GM18517 (cell line): ENCODE data around the gene ADPRH.
A peak's percentile ranks its signal among the peaks of the same experiment; 100 is the strongest.
"Not testable (repeated sequence)": the region's sequence is repeated elsewhere in the genome, so short reads cannot be mapped to it uniquely, and the experiment has no call there.

Experiments
- ATAC-seq: cut with Tn5 transposase; IDR thresholded peaks from one replicate; pipeline ENCODE4 v1.9.1; 2021; ENCODE audit warnings: mild to moderate bottlenecking, moderate library complexity; ENCODE audit not compliant: unreplicated experiment

ADPRH gene

DNA sequence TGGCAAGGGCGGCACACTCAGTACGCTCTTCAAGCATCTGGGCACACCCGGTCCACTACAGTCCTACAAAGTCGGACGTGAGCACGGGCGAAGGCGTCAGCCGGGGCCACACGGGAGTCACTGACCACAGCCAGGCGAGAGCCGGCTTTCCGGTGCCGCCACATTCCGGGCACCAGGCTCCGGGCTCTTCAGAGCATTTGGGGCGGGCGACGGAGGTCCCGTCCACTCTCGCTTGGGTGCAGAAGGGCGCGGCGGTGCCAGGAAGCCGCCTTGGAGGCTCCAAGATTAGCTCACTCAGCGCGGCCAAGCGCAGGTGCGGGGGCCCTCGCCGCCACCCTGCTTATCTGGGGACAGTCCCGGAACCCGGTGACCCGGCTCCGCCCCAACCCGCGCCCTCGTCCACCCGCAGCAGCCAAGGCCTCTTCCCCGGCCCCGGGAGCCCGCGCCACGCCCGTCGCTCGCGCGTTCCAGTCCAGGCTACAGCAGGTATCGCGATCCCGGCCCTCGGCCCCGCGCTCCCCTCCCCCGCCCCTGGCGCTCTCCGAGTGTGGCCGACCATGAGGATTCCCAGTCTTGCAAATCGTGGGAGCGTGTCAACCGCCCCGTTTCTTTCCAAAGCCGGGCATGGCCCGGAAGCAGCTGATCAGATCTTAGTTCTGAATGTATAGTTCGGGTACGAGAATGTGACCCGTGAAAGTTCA, at the start of gene ADPRH:
Gene ADPRH, plus strand, starts transcription at position 127 of the 701 bp plus-strand sequence. CDS start 2,678 bp downstream, outside the sequence.
- peak; percentile 50 for ATAC-seq

DNA sequence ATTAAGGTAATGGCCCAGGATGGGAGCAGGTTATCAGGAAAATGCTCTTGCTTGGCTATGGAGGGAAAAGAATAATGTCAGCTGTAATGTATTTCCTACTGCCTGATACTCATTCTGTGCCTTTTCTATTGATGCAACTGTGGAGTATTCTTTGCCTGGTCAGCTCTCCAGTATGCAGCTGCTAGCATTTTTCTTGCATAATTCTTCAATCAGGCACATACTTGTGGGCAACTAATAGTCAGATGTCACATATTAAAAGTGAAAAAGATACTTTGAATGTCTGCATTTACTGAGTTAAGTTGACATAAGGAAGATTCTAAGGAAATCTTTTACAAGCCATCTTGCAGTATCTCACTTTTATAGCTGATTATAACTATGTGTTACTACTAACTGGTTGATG, 49.4 kb upstream of the ADPRH start:
- ATAC-seq = no peak

DNA sequence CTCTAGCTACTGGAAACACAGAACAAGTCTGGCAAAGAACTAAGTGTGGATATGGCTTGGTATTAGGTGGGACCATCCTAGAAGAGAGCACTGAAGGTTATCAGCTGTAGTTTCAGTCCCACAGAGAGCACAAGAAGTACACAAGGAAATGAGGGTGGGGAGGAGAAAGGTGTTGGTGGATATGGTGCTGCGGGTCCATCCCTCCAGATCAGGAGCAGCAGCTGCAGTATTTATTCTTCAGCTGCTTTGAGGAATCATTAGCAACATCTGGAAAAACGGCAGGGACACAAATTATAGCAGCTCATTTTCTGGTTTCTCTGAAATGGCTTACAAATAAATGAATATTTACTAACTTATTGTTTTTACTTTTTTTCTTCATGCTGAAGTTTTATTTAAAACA, 48.8 kb upstream of the ADPRH start:
- ATAC-seq = no peak

DNA sequence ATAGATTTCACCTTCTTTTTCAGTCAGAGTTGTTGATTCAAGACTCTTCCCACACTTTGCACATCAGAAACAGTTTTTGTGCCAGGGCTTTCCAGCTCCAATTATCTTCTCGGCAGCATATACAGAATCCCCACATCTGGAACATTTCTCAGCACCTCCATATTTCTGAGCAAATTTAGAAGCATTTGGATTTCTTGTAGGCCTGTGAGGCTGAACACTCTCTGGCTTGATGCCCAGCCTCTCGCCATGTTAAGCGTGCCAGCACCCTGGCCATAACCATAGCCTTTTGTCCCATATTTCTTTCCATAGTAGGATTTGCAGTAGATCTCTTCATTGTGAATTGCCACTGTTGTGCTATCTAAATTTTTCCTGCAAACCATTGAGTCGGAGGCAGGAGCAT, 48.1 kb upstream of the ADPRH start:
- no peak for ATAC-seq

DNA sequence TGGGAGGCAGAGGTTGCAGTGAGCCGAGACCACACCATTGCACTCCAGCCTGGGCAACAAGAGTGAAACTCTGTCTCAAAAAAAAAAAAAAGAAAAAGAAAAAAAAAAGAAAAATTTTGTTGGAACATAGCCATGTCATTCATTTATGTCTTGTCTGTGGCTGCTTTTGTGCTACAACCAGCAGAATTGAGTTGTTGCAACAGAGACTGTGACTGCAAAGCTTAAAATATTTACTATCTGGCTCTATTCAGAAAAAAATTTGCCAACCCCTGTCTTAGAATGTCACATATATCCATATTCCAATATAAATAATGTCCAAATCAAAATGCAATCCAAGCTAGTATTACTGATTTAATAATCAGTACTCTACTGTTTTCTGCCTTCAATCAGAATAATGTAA, 45.0 kb upstream of the ADPRH start:
- ATAC-seq = no peak

GRCh38 chr3:119536757-119537156, 42.5 kb upstream of the ADPRH start:
- ATAC-seq = no peak

- ATAC-seq = no peak
Measured at GRCh38 chr3:119538772-119539171, 40.5 kb upstream of the ADPRH start.

GRCh38 chr3:119541547-119541946, 37.7 kb upstream of the ADPRH start:
- ATAC-seq = no peak

DNA sequence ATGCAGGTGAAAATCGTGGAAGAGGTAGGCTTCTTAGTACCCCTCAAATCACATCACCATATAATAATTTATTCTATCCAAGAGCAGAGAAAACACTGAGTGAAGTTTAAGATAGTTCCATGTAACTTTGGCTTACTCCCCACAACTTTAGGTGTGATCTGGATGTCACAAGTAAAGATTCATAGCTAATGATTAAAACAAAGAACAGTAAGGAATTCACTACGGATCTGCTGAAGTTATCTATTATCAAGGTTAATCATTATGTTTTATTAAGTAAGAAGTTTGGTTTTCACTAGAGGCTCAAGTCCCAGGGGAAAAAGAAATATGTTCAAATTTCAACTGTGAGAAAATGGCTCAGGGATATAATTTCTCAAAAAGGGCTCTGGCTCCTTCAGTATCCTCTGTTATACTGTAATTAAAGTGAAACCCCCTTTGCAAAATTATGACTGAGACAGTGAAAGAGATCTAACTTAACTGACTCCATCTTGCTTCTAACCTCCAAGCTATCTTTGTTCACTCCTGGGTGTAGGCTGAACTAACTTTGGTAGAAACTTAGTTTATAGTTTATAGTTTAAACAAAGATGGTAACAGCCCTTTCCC, 37.0 kb upstream of the ADPRH start:
- no peak for ATAC-seq

GRCh38 chr3:119543147-119543546, 36.1 kb upstream of the ADPRH start:
- ATAC-seq = no peak

GRCh38 chr3:119547227-119547626, 32.1 kb upstream of the ADPRH start:
- ATAC-seq = no peak

DNA sequence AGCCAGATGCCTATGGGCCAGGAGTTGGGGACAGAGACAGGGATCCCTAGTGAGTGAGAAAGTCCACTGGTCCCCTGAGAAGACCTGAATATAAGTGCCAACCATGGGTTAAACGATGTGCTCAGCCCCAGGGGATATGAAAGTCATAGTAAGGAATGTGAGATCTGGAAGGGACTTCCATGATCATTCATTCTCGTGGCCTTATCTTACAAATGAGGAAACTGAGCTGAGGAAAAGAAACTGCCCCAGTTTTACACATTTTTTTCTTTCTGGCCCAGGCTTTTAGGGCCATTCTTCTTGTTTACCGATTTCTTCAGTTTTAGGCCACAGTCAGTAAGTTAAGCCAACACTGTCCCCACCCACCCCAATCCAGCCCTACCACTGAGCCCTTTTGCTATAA, 31.0 kb upstream of the ADPRH start:
- no peak for ATAC-seq

- ATAC-seq = peak; percentile 42
Measured at GRCh38 chr3:119550192-119550910, 28.9 kb upstream of the ADPRH start.

DNA sequence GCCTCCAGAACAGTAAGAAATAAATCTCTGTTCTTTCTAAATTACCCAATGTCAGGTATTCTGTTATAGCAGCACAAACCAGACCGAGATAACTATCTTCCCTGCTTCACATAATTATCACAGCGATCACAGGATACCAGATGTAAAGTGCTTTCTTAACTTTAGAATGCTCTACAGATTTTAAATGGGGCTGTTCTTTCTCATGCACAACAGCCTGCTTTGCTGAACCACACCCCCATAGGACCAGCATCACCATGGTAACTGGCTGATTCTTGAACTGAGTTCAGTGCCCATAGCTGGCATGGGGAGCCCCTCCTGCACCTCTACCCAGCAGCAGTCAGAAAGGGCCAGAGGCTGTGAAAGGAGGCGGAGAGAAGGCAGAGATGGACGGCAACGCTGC, 27.7 kb upstream of the ADPRH start:
- no peak for ATAC-seq

DNA sequence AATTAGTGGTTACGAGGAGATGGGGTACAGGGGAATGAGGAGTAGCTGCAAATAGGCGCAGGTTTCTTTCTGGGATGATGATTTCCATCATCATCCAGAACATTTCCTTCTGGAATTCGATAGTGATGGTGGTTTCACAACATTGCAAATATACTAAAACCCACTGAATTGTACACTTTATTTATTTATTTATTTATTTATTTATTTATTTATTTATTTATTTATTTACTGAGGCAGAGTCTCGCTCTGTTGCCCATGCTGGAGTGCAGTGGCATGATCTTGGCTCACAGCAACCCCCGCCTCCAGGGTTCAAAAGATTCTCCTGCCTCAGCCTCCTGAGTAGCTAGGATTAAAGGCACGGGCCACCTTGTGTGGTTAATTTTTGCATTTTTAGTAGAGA, 26.4 kb upstream of the ADPRH start:
- not testable (repeated sequence) for ATAC-seq

DNA sequence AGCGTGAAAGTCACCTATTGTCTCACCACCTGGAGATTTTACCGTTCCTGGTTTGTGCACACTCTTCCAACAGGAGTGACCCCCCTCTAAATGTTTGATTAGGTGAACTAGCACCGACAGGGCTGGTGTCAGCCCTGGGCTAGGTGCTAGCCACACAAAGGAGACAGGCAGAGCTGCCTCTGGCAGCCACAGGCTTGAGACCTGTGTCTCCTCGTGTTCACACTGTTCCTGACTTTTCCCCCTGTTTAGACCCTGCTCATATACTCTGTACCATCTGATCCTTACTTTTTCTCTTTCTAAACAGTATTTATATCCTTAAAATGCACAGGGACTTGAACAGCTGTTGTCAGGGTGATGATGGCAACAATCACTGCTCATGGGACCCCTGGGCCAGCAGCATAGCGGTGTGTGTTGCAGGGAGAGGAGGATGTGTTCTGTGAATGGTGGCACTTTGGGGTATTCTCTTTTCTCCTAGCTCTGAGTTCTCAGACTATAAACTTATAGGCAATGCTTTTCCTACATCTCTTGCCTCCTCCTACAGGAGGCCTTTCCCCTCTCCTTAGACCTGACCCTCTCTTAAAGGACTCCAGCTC, 25.4 kb upstream of the ADPRH start:
- no peak for ATAC-seq

DNA sequence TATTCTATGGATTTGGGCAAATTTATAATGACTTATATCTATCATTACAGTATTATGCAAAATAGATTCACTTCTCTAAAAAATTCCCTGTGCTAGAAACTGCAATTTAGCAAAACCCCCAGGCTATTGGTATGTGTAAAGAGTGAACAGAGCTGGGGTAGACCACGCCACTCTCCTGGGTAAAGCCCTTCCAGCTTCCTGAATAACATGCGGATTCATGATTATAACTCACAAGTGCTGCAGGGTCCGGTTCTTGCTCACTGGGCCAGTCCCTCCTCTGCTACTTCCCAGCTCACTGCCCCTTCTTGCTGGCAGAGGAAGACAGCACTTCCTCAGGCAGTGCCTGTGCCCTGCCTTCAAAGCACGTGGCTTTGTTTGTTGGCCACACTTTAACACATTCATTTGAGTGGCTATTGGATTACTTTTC, 24.0 kb upstream of the ADPRH start:
- no peak for ATAC-seq

DNA sequence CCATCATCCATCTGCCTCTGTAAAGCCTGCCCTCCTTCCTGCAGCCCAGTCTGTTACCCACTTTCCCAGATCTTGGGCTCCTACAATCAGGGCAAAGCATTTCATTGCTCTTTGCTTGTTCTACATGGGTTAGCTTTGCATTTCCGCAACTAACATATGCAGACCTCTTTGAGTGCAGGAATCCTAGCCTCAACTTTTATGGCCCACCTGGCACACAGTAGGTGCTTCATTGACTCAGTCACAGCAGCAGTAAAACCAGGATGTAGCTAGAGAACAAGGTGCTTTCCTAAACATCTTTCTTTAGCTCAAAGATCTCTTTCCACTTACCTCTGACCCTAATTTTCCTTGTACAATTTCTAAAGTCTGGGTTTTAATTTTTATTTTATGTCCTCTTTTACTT, 23.4 kb upstream of the ADPRH start:
- ATAC-seq = no peak

GRCh38 chr3:119557192-119557876, 22.0 kb upstream of the ADPRH start:
- no peak for ATAC-seq

GRCh38 chr3:119557877-119558269, 21.4 kb upstream of the ADPRH start:
- no peak for ATAC-seq

GRCh38 chr3:119558626-119559317, 20.5 kb upstream of the ADPRH start:
- no peak for ATAC-seq
